ENCODE results near the gene GGT5.
"Not testable (repeated sequence)": the region's sequence is repeated elsewhere in the genome, so short reads cannot be mapped to it uniquely, and the experiment has no call there.

- not testable (repeated sequence) for TF ChIP-seq POLR2AphosphoS5 (IDR thresholded peaks at IDR 0.05; ENCODE audit: borderline replicate concordance, low read depth, low read length); EZH2 (IDR thresholded peaks at IDR 0.05); FOXP2 (optimal IDR thresholded peaks at IDR 0.05; ENCODE audit: control extremely low read depth, extremely low read length, insufficient read depth)
Observed at GRCh38 chr22:24264329-24264896, 19.5 kb upstream of the GGT5 start.
